NCI-H146 treated with DMSO at 0.1 percent for 48 hours (cell line): ENCODE measurements around the gene ANKRD18B.
"Not testable (repeated sequence)": the region's sequence is repeated elsewhere in the genome, so short reads cannot be mapped to it uniquely, and the experiment has no call there.

ENCODE experiments used
- DNase-seq: peaks from one replicate; lab custom pipeline; 2025; ENCODE audit not compliant: unreplicated experiment; lab: John Stamatoyannopoulos, UW

The ANKRD18B gene

GRCh38 chr9:33528069-33528468 lies 4.0 kb downstream of the ANKRD18B start:
- DNase-seq: not testable (repeated sequence)

GRCh38 chr9:33533958-33534357 lies 9.9 kb downstream of the ANKRD18B start:
- not testable (repeated sequence) for DNase-seq

- no peak for DNase-seq
These were observed 11.5 kb downstream of the ANKRD18B start for GRCh38 chr9:33535541-33535940.

- not testable (repeated sequence) for DNase-seq
These were observed 19.4 kb downstream of the ANKRD18B start for GRCh38 chr9:33543463-33543862.

GRCh38 chr9:33545715-33546114 lies 21.7 kb downstream of the ANKRD18B start:
- DNase-seq: not testable (repeated sequence)

GRCh38 chr9:33548816-33549215 lies 24.8 kb downstream of the ANKRD18B start:
- DNase-seq: not testable (repeated sequence)

- not testable (repeated sequence) for DNase-seq
These were observed 25.4 kb downstream of the ANKRD18B start for GRCh38 chr9:33549418-33549817.

GRCh38 chr9:33551183-33551582 lies 27.1 kb downstream of the ANKRD18B start:
- not testable (repeated sequence) for DNase-seq

GRCh38 chr9:33552315-33552725 lies 28.3 kb downstream of the ANKRD18B start:
- not testable (repeated sequence) for DNase-seq

GRCh38 chr9:33560217-33560616 lies 36.2 kb downstream of the ANKRD18B start:
- not testable (repeated sequence) for DNase-seq

GRCh38 chr9:33562196-33562595 lies 38.1 kb downstream of the ANKRD18B start:
- not testable (repeated sequence) for DNase-seq

GRCh38 chr9:33567776-33568175 lies 43.7 kb downstream of the ANKRD18B start:
- DNase-seq: not testable (repeated sequence)

- DNase-seq: not testable (repeated sequence)
These were observed 53.7 kb downstream of the ANKRD18B start for GRCh38 chr9:33577786-33578185.

- not testable (repeated sequence) for DNase-seq
These were observed 55.9 kb downstream of the ANKRD18B start for GRCh38 chr9:33579996-33580395.

GRCh38 chr9:33582686-33583085 lies 58.6 kb downstream of the ANKRD18B start:
- DNase-seq: not testable (repeated sequence)

GRCh38 chr9:33586128-33586527 lies 62.1 kb downstream of the ANKRD18B start:
- DNase-seq: not testable (repeated sequence)

- DNase-seq: not testable (repeated sequence)
These were observed 63.7 kb downstream of the ANKRD18B start for GRCh38 chr9:33587799-33588198.

- not testable (repeated sequence) for DNase-seq
These were observed 64.8 kb downstream of the ANKRD18B start for GRCh38 chr9:33588876-33589275.

GRCh38 chr9:33590857-33591256 lies 66.8 kb downstream of the ANKRD18B start:
- DNase-seq: not testable (repeated sequence)

- not testable (repeated sequence) for DNase-seq
These were observed 72.9 kb downstream of the ANKRD18B start for GRCh38 chr9:33596974-33597373.

- DNase-seq: not testable (repeated sequence)
These were observed 73.3 kb downstream of the ANKRD18B start for GRCh38 chr9:33597386-33597785.

- DNase-seq: not testable (repeated sequence)
These were observed 74.8 kb downstream of the ANKRD18B start for GRCh38 chr9:33598796-33599379.

- DNase-seq: not testable (repeated sequence)
These were observed 76.9 kb downstream of the ANKRD18B start for GRCh38 chr9:33600911-33601310.
